IPS-18c (cell line): Measurements from ENCODE around the gene SHANK3.
"Not testable (repeated sequence)": the region's sequence is repeated elsewhere in the genome, so short reads cannot be mapped to it uniquely, and the experiment has no call there.

Source experiments
- H3K4me3 ChIP-seq: 2 replicates; pipeline ENCODE4 v1.7.0; 2013; ENCODE audit warnings: low read depth, mild to moderate bottlenecking, low read length, moderate library complexity; ENCODE audit not compliant: insufficient read depth
- H3K9me3 ChIP-seq: one replicate; pipeline ENCODE4 v1.6.1; 2013; ENCODE audit warnings: mild to moderate bottlenecking, low read length, moderate library complexity; ENCODE audit not compliant: control insufficient read depth, insufficient read depth

The SHANK3 gene

GRCh38 chr22:50672471-50673230, at the start of gene SHANK3:
TSS of gene SHANK3 (plus strand) at chr22:50672823.
- peaks cover 2% of the 10 kb centered on the region for H3K9me3 ChIP-seq
- peak within 1 kb of the TSS; percentile 58 for H3K4me3 ChIP-seq

GRCh38 chr22:50624347-50625130, 48.1 kb upstream of the SHANK3 start:
- Histone ChIP-seq H3K4me3 (no peak overlapping the region), H3K9me3 (no peaks in the 10 kb centered on the region)

- no peak overlapping the region for H3K4me3 ChIP-seq
- no peaks in the 10 kb centered on the region for H3K9me3 ChIP-seq
These were observed 47.5 kb upstream of the SHANK3 start for GRCh38 chr22:50625131-50625567.

GRCh38 chr22:50625568-50626313, 46.9 kb upstream of the SHANK3 start:
- Histone ChIP-seq H3K4me3 (no peak overlapping the region), H3K9me3 (no peaks in the 10 kb centered on the region)

DNA sequence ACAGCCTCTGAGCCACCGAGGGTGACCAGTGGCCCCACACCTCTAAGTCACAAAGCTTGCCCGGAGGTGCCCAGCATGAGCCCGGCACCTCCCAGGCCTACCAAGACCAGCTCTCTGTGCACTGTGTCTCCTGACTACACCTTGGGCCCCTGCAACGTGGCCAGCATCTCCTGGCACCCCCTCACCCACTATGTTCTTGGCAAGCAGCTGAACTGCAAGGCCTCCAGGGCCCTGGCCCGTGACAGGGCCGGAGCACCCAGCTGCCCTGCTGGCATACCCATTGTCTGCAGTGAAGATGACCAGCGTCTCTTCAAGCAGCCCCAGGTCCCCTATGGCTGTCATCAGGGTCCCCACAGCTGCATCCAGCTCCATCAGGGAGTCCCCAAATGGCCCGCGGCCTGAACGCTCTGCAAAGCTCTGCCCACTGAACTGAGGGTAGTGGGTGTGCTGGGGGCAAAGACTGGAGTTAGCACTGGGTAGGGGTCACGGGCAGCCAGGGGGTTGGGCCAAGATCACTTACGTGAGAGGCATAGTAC, 46.2 kb upstream of the SHANK3 start:
- Histone ChIP-seq H3K9me3 (no peaks in the 10 kb centered on the region), H3K4me3 (no peak overlapping the region)

GRCh38 chr22:50626850-50627641, 45.6 kb upstream of the SHANK3 start:
- H3K9me3 ChIP-seq = no peaks in the 10 kb centered on the region
- H3K4me3 ChIP-seq = peak overlapping the region; percentile 89

DNA sequence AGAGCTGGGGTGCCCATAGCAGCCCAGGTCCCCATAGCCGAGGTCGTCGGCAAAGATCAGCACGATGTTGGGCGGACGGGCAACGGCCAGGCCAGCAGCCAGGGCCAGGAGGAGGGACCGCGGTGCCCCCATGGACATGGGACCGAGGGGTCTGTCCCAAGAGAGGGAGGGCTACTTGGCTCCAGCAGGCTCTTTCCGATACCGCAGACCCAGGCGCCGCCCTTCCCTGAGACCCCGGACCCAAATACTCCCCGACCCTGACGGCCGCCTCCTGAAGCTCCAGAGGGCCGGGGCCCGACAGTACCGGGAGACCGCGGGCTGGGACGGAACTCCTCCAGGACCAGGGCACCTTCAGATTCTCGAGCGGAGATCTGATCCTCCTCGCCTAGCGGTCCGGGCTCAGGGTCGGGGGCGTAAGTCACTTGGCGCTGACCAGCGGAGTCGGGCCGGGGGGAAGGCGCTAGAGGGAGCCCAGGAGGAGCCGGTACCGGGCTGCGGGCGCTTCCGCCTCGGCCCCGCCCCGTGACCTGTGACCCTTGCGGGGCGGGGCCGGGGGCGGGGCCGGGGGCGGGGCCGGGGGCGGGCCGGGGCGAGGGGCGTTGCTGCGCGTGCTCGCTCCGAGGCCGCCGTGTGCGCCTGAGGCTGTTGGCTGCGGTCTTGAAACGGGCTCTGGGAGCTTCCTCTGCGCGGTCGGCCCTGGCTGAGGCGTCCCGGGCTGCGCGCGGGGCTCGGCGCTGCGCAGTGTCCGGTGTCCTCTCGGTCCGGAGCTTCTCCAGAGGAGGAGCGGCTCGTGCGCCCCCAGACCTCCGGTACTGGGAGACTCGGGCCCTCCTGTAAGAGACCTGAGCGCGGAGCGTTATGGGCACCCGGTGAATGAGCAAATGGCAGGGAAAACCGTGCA, 44.7 kb upstream of the SHANK3 start, which contains the start of gene ARSA:
Gene ARSA (minus strand): TSS at position 511 of the 901 bp plus-strand sequence. CDS start 373 bp downstream, at position 138.
- Histone ChIP-seq H3K9me3 (no peaks in the 10 kb centered on the region), H3K4me3 (peak within 1 kb of the TSS; percentile 89)

DNA sequence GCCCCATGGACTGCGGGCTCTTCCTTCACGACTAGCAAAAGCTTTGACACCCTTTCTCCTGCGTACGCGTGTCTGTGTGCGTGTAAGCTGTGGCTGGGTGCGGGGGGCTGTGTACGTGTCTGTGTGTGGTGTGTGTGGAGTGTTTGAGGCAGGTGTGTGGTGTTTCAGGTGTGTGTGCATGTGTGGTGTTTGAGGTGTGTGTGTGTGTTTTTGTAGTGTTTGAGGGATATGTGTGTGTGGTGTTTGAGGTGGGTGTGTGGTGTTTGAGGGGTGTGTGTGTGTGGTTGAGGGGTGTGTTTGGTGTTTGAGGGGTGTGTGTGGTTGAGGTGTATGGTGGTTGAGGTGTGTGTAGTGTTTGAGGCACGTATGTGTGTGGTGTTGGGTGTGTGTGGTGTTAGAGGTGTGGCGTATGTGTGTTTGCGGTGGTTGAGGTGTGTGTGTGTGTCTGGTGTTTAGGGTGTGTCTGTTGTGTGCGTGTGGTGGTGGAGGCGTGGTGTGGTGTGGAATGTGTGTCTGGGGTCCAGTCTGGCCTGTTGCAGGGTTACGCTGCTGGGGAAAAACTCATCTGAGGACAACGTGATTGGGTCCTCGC, 44.0 kb upstream of the SHANK3 start:
- no peaks in the 10 kb centered on the region for H3K9me3 ChIP-seq
- peak overlapping the region; percentile 68 for H3K4me3 ChIP-seq

GRCh38 chr22:50630376-50630775, 42.2 kb upstream of the SHANK3 start:
- H3K9me3 ChIP-seq = no peaks in the 10 kb centered on the region

GRCh38 chr22:50633086-50633485, 39.5 kb upstream of the SHANK3 start:
- Histone ChIP-seq H3K9me3 (no peaks in the 10 kb centered on the region), H3K4me3 (no peak overlapping the region)

More at GRCh38 chr22:50630376-50630775, 42.2 kb upstream of the SHANK3 start:
- H3K4me3 ChIP-seq = no peak overlapping the region

DNA sequence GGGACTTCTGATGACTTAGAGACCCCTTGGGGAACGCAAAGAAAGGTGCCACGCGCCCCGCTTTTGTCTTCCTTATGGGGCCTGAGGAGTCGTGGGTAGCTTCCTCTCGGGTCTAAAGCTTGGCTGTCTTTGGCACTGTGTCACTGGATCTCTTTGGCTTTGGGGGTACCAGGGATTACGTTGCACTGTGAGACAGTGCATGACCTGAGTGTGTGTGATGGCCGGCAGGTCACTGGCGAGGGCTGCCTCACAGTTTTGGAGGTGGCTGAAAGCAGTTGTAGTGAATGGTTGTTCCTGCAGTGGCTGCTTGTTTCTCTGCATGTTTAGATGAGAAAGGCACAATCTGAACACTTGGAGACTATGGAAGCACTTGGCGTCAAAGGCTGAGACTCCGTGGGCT, 38.9 kb upstream of the SHANK3 start:
- Histone ChIP-seq H3K4me3 (no peak overlapping the region), H3K9me3 (no peaks in the 10 kb centered on the region)

DNA sequence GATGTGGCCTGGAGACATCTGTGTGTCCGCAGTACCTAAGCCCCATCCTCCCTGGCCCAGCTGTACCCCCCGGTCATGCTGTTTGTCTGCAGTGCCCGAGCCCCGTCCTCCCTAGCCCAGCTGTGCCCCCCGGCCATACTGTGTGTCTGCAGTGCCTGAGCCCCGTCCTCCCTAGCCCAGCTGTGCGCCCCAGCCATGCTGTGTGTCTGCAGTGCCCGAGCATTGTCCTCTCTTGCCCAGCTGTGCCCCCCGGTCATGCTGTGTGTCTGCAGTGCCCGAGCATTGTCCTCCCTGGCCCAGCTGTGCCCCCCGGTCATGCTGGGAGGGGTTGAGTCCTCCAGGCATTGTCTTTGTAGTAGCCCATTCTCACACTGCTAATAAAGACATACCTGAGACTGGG, 37.0 kb upstream of the SHANK3 start:
- Histone ChIP-seq H3K9me3 (no peaks in the 10 kb centered on the region), H3K4me3 (no peak overlapping the region)

DNA sequence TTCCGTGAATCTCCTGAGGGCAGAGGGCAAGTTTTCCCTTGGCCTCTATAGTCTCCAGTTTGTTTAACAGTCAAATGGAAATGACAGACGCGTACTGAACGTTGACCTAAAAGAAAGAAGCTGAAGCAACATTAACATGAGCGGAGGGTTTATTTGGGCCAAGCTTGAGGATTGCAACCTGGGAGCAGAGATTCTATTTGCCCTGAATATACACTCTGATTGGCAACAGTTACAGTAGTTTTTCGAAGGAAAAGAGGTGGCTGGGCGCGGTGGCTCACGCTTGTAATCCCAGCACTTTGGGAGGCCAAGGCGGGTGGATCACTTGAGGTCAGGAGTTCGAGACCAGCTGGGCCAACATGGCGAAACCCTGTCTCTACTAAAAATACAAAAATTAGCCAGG, 32.3 kb upstream of the SHANK3 start:
- H3K4me3 ChIP-seq, H3K9me3 ChIP-seq: not testable (repeated sequence)

DNA sequence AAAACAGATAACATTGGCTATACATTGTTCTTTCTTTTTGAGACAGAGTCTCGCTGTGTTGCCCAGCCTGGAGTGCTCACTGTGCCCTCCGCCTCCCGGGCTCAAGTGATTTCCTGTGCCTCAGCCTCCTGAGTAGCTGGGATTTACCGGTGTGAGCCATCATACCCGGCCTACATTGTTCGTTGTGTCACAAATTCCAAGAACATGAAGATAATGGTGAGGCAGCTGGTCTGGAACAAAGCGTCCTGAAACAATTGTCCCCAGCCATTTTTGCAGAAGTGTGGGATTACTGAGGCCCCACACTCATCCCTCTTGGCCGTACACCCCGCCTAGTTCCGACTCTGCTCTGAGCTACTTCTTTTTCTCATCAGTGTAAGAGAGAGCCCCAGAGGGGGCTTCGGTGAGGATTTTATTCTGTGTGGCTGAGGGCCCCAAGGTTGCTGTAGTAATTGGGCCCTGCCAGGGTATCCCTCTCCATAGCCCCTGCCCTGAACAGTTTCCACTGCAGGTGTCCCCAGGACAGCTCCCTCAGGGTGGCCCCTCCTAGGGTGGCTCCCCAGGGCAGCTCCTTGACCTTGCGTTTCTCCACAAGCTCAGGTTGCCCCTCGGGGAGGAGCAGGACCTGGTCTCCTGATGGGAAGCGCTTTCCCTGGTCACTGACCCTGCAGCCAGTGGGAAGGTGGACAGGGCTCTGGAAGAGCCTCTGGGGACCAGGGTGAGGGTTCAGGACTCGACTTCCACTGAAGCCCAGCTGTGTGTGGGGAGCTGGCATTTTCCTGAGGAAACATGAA, 31.6 kb upstream of the SHANK3 start:
- Histone ChIP-seq H3K4me3 (0 out of 2 replicates have a peak overlapping the region, but pooled peaks have one; percentile 24), H3K9me3 (no peaks in the 10 kb centered on the region)
